HepG2 (cell line): ENCODE data around the gene PARP1. TPM values are rescaled to one million over a fixed set of nuclear protein-coding genes. Genes with fewer than 3 reads are reported as not detected.

ENCODE experiments used
- CAMTA2 ChIP-seq: sonication (generic); formaldehyde crosslinking; IDR thresholded peaks from 2 replicates; pipeline ENCODE4 v1.4.0; 2020; ENCODE audit warnings: mild to moderate bottlenecking, missing genetic modification reagents, borderline replicate concordance
- MBD4 ChIP-seq: IDR thresholded peaks from 2 replicates; pipeline ENCODE4 v1.6.1; 2012; ENCODE audit warnings: low read length, inconsistent platforms, borderline replicate concordance
- MTA3 ChIP-seq: sonication (generic); formaldehyde crosslinking; IDR thresholded peaks from 2 replicates; pipeline ENCODE4 v1.4.0; 2020; ENCODE audit warnings: missing genetic modification reagents
- PBX2 ChIP-seq: IDR thresholded peaks from 2 replicates; pipeline ENCODE4 v1.6.1; 2016; ENCODE audit warnings: control low read depth
- TRIM24 ChIP-seq: sonication (generic); formaldehyde crosslinking; IDR thresholded peaks from 2 replicates; pipeline ENCODE4 v1.8.0; 2022; ENCODE audit warnings: mild to moderate bottlenecking, missing genetic modification reagents
- ZNF136 ChIP-seq: sonication (generic); formaldehyde crosslinking; IDR thresholded peaks from 2 replicates; pipeline ENCODE4 v1.8.1; 2022; ENCODE audit warnings: low read depth, mild to moderate bottlenecking, moderate library complexity, missing genetic modification reagents
- ZNF205 ChIP-seq: IDR thresholded peaks from 2 replicates; pipeline ENCODE4 v1.6.1; 2018; ENCODE audit warnings: missing biosample characterization, missing genetic modification reagents
- ZNF274 ChIP-seq: sonication (generic); formaldehyde crosslinking; IDR thresholded peaks from 2 replicates; pipeline ENCODE4 v1.5.1; 2020; ENCODE audit warnings: mild to moderate bottlenecking, missing genetic modification reagents
- ZNF280B ChIP-seq: sonication (generic); formaldehyde crosslinking; IDR thresholded peaks from 2 replicates; pipeline ENCODE4 v1.5.0; 2020; ENCODE audit warnings: missing genetic modification reagents, mild to moderate bottlenecking, borderline replicate concordance
- ZNF629 ChIP-seq: sonication (generic); formaldehyde crosslinking; conservative IDR thresholded peaks from 2 replicates; pipeline ENCODE4 v1.5.0; 2020; ENCODE audit warnings: missing genetic modification reagents
- polyA plus RNA-seq, 8 experiments: library from polyadenylated mRNA; depleted of rRNA in 3 of 8; stranded (reverse) in 7 of 8; unstranded in 1 of 8; fragments of >200 nt; fragmentation: Illumina TruSeq in 4 of 8; extraction: Trizol in 4 of 8; gene quantifications; 2 replicates each; pipeline versions ENCODE4 v1.2.1 to v1.2.3, GENCODE V29; 2011 to 2016; ENCODE audit warnings: low read depth in 4 of 8, missing spikeins in 1 of 8, mixed read lengths in 1 of 8; ENCODE audit not compliant: insufficient read depth in 1 of 8
- total RNA-seq, 5 experiments: library from RNA; depleted of rRNA; stranded (reverse); fragments of >200 nt; fragmentation: Illumina TruSeq; extraction: Trizol; gene quantifications; 2 replicates each; pipeline ENCODE4 v1.2.3, GENCODE V29; 2016; ENCODE audit warnings: low read depth in 1 of 5
- TF ChIP-seq, protein P1 (sequence below): IDR thresholded peaks from 2 replicates; pipeline ENCODE4 v1.4.0; 2020; ENCODE audit warnings: mild to moderate bottlenecking, missing genetic modification reagents

Gene PARP1
- total and polyA plus RNA-seq, 2 of the 13 experiments (the other 11 are each of a cell fraction or from before 2014, with no cell fraction given), result 50.1 to 85.2 TPM

DNA sequence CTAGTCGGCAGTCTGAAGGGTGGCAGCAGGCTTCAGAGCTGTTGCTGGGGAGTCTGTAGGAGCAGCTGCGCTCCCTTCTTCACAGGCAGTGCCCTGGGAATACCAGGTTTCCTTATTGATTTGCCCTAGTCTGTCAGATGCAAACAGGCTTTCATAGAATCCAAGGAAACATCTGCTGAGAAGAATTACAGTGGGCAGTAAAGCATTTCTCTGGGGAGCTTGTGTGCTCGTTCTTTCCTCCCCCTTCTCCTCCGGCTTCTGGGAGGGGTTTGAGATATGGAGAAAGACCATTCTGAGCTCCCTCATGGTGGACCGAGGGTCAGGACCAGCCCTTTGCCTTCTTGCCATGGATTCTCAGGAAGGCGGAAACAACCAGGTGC lies 25.4 kb upstream of the PARP1 start (continued):
- TF ChIP-seq, protein P1, sequence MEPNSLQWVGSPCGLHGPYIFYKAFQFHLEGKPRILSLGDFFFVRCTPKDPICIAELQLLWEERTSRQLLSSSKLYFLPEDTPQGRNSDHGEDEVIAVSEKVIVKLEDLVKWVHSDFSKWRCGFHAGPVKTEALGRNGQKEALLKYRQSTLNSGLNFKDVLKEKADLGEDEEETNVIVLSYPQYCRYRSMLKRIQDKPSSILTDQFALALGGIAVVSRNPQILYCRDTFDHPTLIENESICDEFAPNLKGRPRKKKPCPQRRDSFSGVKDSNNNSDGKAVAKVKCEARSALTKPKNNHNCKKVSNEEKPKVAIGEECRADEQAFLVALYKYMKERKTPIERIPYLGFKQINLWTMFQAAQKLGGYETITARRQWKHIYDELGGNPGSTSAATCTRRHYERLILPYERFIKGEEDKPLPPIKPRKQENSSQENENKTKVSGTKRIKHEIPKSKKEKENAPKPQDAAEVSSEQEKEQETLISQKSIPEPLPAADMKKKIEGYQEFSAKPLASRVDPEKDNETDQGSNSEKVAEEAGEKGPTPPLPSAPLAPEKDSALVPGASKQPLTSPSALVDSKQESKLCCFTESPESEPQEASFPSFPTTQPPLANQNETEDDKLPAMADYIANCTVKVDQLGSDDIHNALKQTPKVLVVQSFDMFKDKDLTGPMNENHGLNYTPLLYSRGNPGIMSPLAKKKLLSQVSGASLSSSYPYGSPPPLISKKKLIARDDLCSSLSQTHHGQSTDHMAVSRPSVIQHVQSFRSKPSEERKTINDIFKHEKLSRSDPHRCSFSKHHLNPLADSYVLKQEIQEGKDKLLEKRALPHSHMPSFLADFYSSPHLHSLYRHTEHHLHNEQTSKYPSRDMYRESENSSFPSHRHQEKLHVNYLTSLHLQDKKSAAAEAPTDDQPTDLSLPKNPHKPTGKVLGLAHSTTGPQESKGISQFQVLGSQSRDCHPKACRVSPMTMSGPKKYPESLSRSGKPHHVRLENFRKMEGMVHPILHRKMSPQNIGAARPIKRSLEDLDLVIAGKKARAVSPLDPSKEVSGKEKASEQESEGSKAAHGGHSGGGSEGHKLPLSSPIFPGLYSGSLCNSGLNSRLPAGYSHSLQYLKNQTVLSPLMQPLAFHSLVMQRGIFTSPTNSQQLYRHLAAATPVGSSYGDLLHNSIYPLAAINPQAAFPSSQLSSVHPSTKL (CRISPR knock-in tag), result no peak
- TF ChIP-seq CAMTA2 (CRISPR knock-in tag), result no peak
- no peak for TF ChIP-seq MBD4
- no peak for TF ChIP-seq MTA3 (CRISPR knock-in tag)
- no peak for TF ChIP-seq TRIM24 (CRISPR knock-in tag)
- no peak for TF ChIP-seq ZNF629
- TF ChIP-seq ZNF280B (CRISPR knock-in tag), result no peak
- TF ChIP-seq ZNF136 (CRISPR knock-in tag), result no peak
- TF ChIP-seq ZNF274 (CRISPR knock-in tag), result no peak
- TF ChIP-seq PBX2, result no peak
- no peak for TF ChIP-seq ZNF205
